ENCODE measurements around the gene OAS3. TPM values are rescaled to one million over a fixed set of nuclear protein-coding genes. Genes with fewer than 3 reads are reported as not detected.

Gene OAS3
- total RNA-seq, 1 experiment from 2014 or later: 25.5 TPM

DNA sequence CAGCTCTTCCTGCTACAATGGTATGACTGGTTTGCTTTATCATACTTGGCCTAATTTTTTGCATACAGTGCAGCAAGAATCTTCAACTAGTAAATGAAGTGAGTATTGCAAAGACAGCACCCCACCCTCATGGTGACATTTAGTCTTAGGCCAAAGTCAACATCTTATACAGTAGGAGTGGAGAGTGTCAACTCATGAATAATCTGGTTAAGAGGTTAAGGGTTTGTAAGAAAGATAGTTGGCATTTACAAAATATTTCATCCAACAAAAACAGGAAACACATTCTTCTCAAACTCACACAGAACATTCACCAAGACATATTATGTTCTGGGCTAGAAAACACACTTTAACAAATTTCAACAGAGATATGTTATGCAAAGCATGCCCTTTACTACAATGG lies 33.7 kb upstream of the OAS3 start:
- H3K4me1 ChIP-seq (ENCODE audit: insufficient read depth, low read length): peaks cover 49% of the 10 kb centered on the region
- ChIA-PET POLR2A (ENCODE audit: unreplicated experiment) (no interaction called here), CTCF (no interaction called here)
- H3K36me3 ChIP-seq (ENCODE audit: low read depth, low read length): no peaks in the 10 kb centered on the region
- H3K9ac ChIP-seq (ENCODE audit: low read length): no peak overlapping the region
- no peak overlapping the region for H3K4me3 ChIP-seq (ENCODE audit: low read length)
- no peaks in the 10 kb centered on the region for H3K9me3 ChIP-seq (ENCODE audit: low read length)
- no peaks in the 10 kb centered on the region for H3K9me2 ChIP-seq (replicated peaks; ENCODE audit: low read length)
- intact Hi-C loops (cut with micrococcal nuclease): loop anchor here (1.0 kb wide), 1 partner anchor 65 kb away; no protein-coding TSS in a partner anchor
- H4K20me1 ChIP-seq (ENCODE audit: low read length): no peaks in the 10 kb centered on the region
- no TSS peak for BruUV-seq (replicated peaks)
- no peaks in the 10 kb centered on the region for H3K27me3 ChIP-seq (ENCODE audit: low read length)
- H3F3A ChIP-seq (ENCODE audit: low read length, unreplicated experiment): no peaks in the 10 kb centered on the region
- H3K27ac ChIP-seq (ENCODE audit: low read length): peak overlapping the region; percentile 77
- no peak overlapping the region for H2AFZ ChIP-seq (ENCODE audit: low read length)
- peak overlapping the region; percentile 25; the same call in 1 of the 2 replicates for H3K4me2 ChIP-seq (ENCODE audit: low read length)
- DNase-seq (peak; percentile 73), ATAC-seq (peak; percentile 72)
- H3K79me2 ChIP-seq (ENCODE audit: low read length): no peaks in the 10 kb centered on the region
- TF ChIP-seq EZH2phosphoT487 (IDR thresholded peaks at IDR 0.05; ENCODE audit: borderline replicate concordance, low read length) (no peak), EZH2 (IDR thresholded peaks at IDR 0.05; ENCODE audit: low read length, unreplicated experiment) (no peak)
- TF ChIP-seq, protein P1, sequence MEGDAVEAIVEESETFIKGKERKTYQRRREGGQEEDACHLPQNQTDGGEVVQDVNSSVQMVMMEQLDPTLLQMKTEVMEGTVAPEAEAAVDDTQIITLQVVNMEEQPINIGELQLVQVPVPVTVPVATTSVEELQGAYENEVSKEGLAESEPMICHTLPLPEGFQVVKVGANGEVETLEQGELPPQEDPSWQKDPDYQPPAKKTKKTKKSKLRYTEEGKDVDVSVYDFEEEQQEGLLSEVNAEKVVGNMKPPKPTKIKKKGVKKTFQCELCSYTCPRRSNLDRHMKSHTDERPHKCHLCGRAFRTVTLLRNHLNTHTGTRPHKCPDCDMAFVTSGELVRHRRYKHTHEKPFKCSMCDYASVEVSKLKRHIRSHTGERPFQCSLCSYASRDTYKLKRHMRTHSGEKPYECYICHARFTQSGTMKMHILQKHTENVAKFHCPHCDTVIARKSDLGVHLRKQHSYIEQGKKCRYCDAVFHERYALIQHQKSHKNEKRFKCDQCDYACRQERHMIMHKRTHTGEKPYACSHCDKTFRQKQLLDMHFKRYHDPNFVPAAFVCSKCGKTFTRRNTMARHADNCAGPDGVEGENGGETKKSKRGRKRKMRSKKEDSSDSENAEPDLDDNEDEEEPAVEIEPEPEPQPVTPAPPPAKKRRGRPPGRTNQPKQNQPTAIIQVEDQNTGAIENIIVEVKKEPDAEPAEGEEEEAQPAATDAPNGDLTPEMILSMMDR (conservative IDR thresholded peaks at IDR 0.05; ENCODE audit: low read depth, low read length): no peak

GRCh38 chr12:112905451-112906089 lies 32.7 kb upstream of the OAS3 start:
- no peaks in the 10 kb centered on the region for H3K9me3 ChIP-seq (ENCODE audit: low read length)
- ChIA-PET CTCF (interaction anchor here (1.0 kb wide), 1 partner anchor 87 kb away, joined by 3 read pairs; no protein-coding TSS in a partner anchor), POLR2A (ENCODE audit: unreplicated experiment) (no interaction called here)
- intact Hi-C loops (cut with micrococcal nuclease): loop anchor here (1.0 kb wide), 1 partner anchor 33 kb away; the partner anchor contains the start of gene OAS3
- no peak for ATAC-seq
- peak overlapping the region; percentile 58; the same call in 1 of the 2 replicates for H3K27ac ChIP-seq (ENCODE audit: low read length)
- H3K4me3 ChIP-seq (ENCODE audit: low read length): no peak overlapping the region
- H2AFZ ChIP-seq (ENCODE audit: low read length): no peak overlapping the region
- H3K4me2 ChIP-seq (ENCODE audit: low read length): no peak overlapping the region
- no peak overlapping the region for H3K9ac ChIP-seq (ENCODE audit: low read length)
- TF ChIP-seq, protein P1 (conservative IDR thresholded peaks at IDR 0.05; ENCODE audit: low read depth, low read length): no peak
- TF ChIP-seq EZH2 (IDR thresholded peaks at IDR 0.05; ENCODE audit: low read length, unreplicated experiment) (no peak), EZH2phosphoT487 (IDR thresholded peaks at IDR 0.05; ENCODE audit: borderline replicate concordance, low read length) (no peak)
- no peaks in the 10 kb centered on the region for H3F3A ChIP-seq (ENCODE audit: low read length, unreplicated experiment)
- no peaks in the 10 kb centered on the region for H3K9me2 ChIP-seq (replicated peaks; ENCODE audit: low read length)
- peak; percentile 41 for DNase-seq
- no peaks in the 10 kb centered on the region for H3K27me3 ChIP-seq (ENCODE audit: low read length)
- peaks cover 49% of the 10 kb centered on the region for H3K4me1 ChIP-seq (ENCODE audit: insufficient read depth, low read length)
- no TSS peak for BruUV-seq (replicated peaks)
- H4K20me1 ChIP-seq (ENCODE audit: low read length): no peaks in the 10 kb centered on the region
- H3K36me3 ChIP-seq (ENCODE audit: low read depth, low read length): no peaks in the 10 kb centered on the region
- no peaks in the 10 kb centered on the region for H3K79me2 ChIP-seq (ENCODE audit: low read length)
